Measurements from ENCODE around the gene FANCC.
"Not testable (repeated sequence)": the region's sequence is repeated elsewhere in the genome, so short reads cannot be mapped to it uniquely, and the experiment has no call there.

FANCC gene

DNA sequence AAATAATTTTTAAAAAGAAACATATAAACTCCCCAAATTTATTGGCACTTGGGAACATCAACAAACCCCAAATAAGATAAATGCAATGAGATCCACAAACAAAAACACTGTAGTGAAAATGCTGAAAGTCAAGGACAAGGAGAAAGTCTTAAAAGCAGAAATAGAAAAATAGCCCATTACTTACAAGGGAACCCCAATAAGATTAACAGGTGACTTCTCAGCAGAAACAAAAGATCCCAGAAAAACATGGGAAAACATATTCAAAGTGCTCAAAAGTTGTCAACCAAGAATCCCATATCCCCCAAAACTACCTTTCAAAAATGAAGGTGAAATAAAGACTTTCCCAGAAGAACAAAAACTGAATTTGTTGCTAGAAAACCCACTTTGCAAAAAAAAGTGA is 40.0 kb downstream of the FANCC start:
- no peak for DNase-seq

DNA sequence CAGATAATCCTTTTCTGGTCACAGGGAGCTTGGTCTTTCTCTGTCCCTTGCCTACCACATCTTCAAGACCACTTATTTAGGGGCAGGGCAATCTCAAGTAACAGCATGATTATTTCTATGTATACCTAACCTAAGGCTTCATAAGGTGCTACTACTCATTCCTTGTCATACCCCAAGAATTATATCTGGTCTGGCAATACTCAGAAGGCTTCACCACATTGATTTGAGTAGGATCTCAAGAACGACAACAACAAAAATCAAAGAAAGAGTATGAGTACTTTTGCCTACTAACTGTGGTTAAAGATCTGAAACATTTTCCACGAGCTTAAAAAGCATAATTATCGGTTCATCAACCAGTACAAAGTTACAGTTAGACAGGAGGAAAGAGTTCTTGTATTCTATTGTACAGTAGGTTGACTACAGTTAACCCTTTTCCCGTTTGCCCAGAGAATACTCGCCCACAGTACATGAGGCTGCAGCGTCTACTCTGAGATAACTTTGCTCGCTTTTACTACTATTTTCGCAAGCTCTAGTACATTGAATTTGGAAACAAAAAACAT is 41.0 kb downstream of the FANCC start:
- DNase-seq = no peak

DNA sequence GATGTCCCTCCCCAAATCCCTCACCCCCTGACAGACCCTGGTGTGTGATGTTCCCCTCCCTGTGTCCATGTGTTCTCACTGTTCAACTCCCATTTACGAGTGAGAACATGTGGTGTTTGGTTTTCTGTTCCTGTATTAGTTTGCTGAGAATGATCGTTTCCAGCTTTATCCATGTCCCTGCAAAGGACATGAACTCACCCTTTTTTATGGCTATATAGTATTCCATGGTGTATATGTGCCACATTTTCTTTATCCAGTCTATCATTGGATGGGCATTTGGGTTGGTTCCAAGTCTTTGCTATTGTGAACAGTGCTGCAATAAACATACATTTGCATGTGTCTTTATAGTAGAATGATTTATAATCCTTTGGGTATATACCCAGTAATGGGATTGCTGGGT is 43.3 kb downstream of the FANCC start:
- not testable (repeated sequence) for DNase-seq

DNA sequence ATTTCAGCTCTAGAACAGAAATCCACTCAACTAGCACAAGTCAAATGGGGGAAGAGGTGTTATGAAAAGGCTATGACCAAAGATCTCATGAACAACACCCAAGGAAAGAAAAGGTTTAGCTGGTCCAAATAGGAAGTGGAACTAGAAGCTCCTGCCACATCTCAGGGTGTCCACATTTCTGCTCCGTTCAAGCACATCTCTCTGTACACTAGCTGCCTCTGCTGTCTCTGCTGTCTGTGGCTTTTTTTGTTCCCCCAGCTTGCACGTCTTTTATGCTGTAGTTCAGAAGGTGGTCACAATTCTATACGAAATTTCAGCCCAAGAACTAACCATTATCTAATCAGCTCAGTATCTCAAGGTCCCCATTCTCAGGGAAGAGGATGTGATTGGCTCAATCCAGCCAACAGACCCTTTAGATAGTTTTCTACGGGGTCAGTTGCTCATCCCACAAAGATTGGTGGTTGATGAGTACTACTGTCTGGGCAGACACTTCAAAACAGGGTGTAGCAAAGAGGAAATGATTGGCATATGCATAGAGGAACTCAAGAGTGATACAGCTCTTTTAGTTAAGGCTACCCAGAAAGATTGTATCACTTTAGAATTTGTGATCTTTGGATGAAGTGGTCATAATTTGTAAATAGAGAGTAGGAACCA is 44.0 kb downstream of the FANCC start:
- no peak for DNase-seq

DNA sequence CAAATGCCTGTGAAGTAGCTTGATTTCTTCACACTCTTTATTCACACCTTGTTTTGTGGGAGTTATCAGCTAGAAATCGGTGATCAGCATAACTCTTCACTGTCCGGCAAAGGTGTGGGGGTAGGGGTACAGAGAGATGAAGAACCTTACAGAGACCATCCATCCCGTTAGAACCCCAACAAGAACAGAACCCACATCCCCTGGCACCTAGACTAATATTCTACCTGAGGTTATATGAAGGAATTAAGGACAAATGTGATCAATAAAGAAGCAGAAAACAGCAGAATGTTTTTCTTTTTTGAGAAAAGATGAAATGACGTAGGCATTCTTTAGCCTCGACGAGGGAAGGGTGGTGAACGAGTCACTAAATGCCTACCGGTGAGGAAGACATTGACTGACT is 44.7 kb downstream of the FANCC start:
- DNase-seq = no peak

DNA sequence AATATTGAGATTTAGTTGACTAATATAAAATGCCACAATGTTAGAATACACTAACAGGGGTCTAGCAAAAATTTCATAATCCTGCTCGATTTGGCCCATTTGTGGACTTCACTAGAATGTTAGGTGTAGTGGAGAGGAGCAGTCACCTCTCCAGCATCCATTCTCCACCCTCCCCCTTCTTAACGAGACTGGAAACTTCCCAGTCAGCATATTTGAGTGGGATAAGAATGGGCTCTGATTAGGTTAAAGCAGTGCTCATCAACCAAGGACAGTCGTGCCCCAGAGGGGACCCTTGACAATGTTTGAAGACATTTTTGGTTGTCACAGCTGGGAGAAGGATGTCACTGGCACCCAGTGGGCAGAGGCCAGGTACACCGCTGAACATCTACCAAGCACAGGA is 46.7 kb downstream of the FANCC start:
- no peak for DNase-seq

DNA sequence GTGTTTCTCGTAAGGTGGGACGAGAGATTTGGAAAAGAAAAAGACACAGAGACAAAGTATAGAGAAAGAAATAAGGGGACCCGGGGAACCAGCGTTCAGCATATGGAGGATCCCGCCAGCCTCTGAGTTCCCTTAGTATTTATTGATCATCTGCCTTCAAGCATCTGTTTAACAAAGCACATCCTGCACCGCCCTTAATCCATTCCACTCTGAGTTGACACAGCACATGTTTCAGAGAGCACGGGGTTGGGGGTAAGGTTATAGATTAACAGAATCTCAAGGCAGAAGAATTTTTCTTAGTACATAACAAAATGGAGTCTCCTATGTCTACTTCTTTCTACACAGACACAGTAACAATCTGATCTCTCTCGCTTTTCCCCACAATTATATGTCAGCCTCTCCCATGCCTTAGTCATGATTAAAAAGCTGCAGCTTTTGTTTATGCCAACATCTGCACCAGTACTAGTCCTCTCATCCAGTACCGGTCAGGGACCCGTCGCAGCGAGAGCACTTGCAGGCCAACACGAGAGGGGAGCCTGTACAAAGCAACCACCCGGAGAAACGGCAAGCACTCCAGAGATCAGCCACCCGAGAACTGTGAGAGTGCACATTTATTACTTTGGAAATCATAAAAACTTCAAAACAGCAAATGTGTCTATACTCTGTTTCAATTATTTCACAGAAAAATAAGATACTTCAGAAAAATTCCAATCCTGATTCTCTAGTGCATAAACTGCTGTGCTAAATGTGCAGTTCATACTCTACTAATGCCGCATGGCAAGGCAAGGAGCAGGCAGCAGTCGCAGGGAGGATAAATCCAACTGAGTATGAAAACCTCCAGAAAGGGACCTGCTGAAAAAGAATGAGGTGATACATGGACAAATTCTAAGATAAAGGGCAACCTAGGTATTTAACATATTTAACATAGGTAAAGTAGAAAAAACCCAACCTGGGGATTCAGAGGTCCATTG is 47.4 kb downstream of the FANCC start:
- DNase-seq = not testable (repeated sequence)

DNA sequence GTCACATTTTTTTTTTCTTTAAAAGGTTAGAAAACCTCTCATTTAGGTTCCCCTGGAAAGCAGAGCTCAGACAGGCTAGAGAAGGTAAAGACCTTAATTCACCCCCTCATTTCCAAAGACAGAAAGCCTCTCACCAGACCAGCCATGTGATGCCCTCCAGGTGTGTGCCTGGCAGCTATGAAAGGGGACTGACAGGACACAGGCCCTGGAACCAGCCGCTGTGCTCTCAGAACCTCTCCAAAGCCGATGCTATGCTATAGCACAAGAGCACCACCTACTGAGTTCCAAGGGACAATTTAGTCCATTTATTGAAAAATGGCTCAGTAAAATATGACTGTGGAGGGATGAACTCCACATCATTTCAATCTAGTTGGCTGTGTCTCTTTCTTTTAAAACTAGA is 48.8 kb downstream of the FANCC start:
- peak; percentile 33 for DNase-seq

DNA sequence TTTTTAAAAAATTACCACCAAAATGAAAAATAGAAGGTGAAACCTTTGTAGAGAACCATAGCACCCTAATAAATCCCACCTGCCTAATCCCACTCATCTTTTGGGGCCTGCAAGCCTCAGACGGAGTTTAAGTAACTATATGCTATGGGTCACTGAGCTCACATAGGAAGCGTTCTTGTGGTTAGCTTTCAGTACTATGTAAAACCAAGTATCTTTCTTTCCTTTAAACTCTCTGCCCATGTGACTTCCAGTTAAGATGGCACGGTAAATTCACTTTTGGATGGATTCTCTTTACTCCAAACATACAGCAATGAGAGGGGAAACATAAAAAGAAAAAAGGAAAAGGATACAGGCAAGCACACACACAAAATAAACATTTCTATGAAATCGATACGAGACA is 50.9 kb downstream of the FANCC start:
- DNase-seq = no peak

DNA sequence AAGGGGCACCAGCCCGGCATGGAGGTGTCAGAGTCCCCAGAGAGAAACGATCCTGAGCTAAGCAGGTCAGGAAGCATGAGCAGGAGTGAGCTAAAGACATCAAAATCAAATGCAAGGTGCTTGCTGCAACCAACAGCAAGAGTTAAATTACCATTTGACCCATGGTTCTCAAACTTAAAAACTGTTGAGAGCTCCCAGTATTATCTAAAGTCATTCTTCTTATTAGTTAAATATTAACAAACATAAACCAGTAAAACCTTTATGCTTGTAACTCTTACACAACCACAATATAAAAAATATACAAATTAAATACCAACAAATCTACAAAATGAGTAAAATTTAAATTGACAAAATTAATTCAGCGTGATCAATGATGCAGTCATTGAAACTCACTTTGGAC is 51.5 kb downstream of the FANCC start:
- no peak for DNase-seq

DNA sequence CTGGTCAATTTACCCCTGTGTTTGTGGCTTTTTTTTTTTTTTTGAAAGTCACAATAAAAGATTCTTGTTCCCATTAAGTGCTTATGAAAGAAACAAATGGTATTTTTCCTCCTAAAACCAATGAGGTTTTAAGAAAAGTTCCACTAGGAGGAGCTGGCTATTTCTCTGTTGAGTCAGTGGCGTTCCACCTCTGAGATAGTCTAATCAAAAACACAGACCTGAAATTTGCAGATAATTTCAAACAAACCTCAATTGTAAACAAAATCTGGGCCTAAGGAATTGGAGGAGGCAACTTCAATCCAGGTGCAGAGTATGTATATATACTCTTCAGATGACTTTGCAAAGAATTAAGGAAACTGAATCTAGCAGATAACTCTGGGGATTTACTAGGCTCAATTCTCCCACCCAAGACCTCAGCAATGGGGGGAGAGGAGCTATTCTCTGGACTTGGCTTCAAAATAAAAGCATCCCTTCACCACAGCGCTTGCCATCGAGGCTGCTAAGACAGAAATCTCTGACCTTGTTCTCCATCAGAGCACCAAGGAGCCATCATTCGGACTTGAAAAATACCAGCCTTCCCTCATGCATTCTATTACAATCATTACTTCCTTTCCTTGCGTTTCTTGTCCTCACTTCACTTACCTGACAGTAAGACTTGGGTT is 52.4 kb downstream of the FANCC start:
- peak; percentile 47 for DNase-seq

DNA sequence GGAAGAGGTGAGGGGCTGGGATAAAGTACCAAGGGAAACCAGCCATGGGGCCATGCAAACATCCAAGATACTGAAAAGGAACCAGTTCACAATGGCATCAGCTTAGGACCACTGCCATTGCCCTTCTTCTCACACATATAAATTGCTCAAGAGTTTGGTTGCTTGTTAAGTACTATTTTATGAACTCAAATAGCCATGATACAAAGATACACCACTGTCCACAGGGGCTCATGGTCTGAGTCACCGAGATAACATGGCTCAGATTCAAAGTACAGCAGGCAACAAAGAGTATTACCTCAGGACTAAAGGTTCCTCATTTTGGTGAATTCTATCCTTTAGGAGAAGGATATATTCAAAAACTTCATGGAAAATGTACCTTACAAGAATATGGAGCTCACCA is 55.6 kb downstream of the FANCC start:
- no peak for DNase-seq

DNA sequence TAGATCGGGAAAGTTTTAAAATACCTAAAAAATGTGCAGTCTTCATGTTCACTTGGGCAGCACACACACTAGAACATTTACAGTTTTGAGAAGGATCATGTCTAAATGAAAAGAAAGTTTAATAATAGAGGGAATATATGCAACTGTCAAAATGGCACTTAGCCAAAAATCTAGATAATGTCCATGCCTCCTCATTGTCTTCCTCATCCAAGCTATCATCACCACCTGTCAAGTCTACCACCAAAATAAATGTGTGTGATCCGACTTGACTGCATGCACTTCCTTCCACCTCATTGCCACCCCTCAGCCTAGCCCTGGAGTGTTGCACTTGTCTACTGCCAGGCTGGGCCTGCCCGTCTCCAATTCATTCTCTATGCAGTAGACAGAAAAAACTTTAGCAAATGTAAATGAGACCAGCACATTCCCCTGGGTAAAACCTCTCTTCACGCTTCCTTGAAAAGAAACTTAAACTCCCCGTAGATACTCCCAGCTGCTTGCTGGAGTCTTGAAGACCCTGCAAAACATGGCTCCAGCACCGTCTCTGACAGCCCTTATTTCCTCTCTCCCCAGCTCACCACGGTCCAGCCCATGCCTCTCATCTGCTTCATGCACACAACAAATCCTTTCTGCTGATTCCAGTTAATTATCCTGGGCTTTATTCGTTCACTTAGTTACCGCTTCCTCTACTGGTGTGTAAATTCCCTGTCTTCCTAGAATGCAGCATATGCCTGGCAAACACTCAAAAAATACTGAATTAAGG is 66.9 kb downstream of the FANCC start:
- DNase-seq = no peak

DNA sequence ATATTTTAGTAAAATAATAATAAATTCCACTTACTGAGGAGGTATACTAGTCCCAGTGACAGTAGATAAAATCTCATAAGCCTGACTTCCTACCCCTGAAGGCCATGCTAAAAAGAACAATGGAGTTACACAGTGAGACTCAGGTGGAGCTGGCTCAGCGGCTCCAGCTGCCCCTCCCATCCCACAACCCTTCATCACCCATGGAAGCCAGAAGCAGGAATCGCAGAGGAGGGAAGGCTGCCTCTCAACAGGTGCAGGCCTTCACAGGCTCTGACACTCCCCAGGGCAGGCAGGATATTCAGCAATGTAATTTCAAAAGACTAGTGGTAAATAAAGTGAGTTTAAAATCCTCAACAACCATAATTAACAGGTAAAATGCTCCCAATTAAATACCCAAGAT is 67.5 kb downstream of the FANCC start:
- no peak for DNase-seq

DNA sequence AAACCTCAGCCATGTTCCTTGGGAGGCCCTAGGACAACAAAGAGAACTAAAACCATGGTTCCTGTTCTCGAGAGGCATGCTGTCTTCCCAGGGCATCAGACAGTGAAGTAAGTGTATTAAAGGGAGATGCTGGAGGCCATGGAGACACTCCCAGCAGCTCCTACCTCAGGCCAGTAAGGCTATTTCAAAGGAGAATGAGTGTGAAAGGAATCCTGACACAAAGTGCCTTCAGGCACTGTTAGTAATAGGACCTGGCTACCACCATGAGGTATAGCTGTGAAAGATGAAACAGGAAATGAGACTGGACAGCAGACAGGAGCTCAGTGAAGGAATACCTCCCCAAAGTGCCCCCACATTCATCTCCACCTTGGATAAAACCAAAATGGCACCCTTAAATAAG is 71.0 kb downstream of the FANCC start:
- DNase-seq = no peak

DNA sequence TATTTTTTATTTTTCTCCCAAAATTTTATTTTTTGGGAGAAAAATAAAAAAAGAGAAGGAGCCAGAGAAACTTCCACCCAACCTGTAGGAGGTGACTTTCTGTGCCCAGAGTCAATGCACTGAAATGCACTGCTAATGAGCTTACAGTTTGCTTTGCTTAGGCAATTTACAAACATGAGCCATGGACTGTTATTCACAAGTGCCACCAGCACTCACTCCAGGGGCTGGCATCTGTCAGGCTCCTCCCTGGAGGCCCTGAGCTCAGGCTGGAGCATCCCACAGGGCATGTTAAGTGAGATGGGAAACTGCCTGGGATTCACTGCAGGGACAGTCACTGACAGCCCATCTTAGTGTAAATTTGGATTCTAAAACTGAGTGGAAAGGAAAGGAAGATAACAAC is 74.9 kb downstream of the FANCC start:
- DNase-seq = no peak

DNA sequence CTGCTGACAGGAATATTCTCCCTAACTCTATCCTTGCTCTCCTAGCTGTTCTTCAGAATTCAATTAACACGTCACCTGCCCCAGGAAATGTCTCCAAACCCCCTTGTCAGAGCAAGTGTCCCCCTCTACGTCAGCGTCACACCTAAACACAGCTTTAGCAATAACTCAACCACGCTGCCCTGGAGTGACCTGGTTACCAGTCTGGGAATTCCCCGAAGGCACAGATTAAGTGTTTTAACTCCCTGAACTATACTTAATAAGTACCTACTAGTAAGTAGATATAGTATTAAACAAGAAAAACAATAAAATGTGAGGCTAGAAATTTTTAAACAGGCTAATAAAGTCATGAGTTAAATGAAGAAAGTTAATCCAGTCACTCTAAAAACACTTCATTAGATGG is 78.4 kb downstream of the FANCC start:
- no peak for DNase-seq

DNA sequence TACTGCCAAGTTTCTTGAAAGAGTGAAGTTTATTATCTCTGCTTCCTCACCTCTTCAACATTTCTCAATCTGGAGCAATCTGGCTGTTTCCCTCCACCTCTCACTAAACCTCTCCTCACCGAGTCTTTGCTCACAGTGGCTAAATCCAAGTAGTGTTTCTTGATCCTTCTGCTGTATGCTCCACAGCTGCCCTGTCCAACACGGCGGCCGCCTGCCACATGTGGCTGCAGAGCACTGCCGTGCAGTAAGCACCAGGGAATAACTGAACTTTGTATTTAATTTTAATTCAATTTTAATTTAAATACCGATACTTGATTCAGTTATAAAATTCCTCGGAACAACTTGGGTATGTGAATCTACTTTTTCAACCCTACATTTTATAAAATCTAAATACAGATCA is 80.2 kb downstream of the FANCC start:
- no peak for DNase-seq

DNA sequence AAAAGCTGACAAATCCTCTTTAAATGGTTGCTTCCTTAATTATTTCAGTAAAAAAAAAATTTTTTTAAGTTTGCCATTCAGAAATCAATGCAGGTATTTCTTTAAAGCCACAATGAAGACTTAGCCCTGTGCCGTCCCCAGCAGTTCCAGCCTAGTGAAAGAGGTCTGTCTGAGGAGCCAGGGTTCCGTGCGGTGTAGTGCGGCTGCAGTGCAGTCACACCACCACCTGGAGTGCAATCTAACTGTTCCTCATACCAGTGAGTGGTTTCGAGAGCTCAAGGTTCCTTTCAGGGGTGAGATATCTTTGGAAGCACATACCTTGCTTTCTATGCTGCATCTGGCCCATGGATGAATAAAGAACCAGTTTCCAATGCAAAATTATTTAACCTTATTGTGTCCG is 87.5 kb downstream of the FANCC start:
- no peak for DNase-seq

DNA sequence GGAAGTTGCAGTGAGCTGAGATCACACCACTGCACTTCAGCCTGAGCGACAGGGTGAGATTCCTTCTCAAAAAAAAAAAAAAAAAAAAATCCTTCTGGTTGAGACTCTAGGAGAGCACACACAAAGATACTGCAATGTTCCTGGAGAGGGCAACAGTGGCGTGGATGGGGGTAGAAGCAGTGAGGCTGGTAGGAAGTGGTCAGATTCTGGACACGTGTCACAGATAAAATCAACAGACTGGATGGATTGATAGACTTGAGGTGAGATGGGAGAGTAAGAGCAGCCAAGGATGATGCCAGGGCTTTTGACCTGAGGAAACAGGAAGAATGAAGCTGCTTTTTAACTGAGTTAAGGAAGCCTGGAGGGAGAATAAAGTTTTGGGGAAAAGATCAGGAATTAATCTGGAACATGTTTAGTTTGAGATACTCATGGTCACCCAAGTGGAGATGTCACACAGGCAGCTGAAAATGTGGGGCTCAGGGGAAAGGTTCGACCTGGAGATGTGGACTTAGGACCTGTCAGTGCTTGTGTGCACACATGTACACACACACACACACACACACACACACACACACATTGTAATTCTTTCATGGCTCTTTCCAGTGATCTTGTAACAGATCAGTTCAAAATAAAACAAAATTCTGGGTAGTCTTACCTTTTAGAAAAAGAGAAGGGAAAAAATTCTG is 88.1 kb downstream of the FANCC start:
- DNase-seq = no peak

DNA sequence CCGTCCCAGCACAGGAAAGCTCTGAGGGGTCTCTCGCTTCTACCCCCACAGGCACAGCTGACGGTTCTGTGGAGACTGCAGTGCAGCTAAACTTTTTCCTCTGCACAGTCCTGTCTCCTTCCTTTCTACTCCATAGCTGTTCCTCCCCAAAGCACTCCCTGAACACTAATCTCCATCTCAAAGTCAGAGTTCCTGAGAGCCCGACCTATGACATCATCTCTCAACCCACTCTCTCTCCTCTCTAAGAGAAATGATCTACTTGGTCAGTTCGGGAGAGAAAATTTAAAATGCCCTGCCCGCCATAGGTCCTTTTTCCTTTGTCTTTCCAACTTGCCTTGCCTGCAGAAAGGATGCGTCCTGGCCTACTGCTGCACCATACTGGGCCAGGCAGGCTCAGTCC is 90.6 kb downstream of the FANCC start:
- no peak for DNase-seq

DNA sequence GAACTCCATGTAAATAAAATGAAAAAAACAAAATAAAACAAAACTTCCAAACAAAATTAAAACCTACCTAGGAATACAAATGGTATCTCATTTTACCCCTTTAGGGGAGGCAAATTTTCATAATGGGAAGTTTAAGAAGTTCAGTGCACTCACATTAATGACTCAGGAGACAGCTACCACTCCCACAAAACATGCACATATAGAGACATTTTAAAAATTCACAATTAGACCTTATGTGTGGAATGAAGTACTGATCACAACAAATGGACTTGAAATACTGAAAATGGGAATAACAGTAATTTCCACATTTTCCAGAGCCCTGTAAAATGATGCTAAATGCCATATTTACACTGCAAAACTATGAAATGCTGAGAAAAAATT is 91.8 kb downstream of the FANCC start:
- no peak for DNase-seq
